H9 (cell line): ENCODE data around the gene ANKRD12. TPM values are rescaled to one million over a fixed set of nuclear protein-coding genes. Genes with fewer than 3 reads are reported as not detected.

Experiments
- DNase-seq: peaks from one replicate; pipeline ENCODE4 v3.0.0-alpha.2; 2017
- H2AFZ ChIP-seq: one replicate; pipeline ENCODE4 v1.6.1; 2013; ENCODE audit warnings: mild to moderate bottlenecking, low read length, control low read depth, moderate library complexity
- H2AK5ac ChIP-seq: 2 replicates; pipeline ENCODE4 v1.6.1; 2013; ENCODE audit warnings: low read length, control low read depth, mixed read lengths; ENCODE audit not compliant: insufficient read length
- H2BK120ac ChIP-seq: one replicate; pipeline ENCODE4 v1.6.1; 2013; ENCODE audit warnings: low read depth, mild to moderate bottlenecking, low read length, control low read depth, inconsistent platforms; ENCODE audit not compliant: poor library complexity, severe bottlenecking
- H2BK12ac ChIP-seq: 2 replicates; pipeline ENCODE4 v1.6.1; 2013; ENCODE audit warnings: low read length, control low read depth, mixed read lengths, low read depth; ENCODE audit not compliant: insufficient read length
- H2BK15ac ChIP-seq: 2 replicates; pipeline ENCODE4 v1.6.1; 2013; ENCODE audit warnings: low read depth, low read length, control low read depth
- H2BK20ac ChIP-seq: one replicate; pipeline ENCODE4 v1.6.1; 2013; ENCODE audit warnings: low read depth, mild to moderate bottlenecking, low read length, control low read depth, inconsistent platforms; ENCODE audit not compliant: poor library complexity, severe bottlenecking
- H2BK5ac ChIP-seq: 2 replicates; pipeline ENCODE4 v1.6.1; 2013; ENCODE audit warnings: low read length, control low read depth, mixed read lengths; ENCODE audit not compliant: insufficient read length
- H3K14ac ChIP-seq: 2 replicates; pipeline ENCODE4 v1.6.1; 2013; ENCODE audit warnings: low read length, control low read depth; ENCODE audit not compliant: insufficient read depth
- H3K18ac ChIP-seq: 2 replicates; pipeline ENCODE4 v1.6.1; 2013; ENCODE audit warnings: low read depth, mild to moderate bottlenecking, mixed read lengths, low read length, control low read depth; ENCODE audit not compliant: insufficient read length
- H3K23ac ChIP-seq: 2 replicates; pipeline ENCODE4 v1.6.1; 2013; ENCODE audit warnings: low read length, control low read depth, mixed read lengths, low read depth; ENCODE audit not compliant: insufficient read length
- H3K23me2 ChIP-seq: 2 replicates; pipeline ENCODE4 v1.6.1; 2013; ENCODE audit warnings: low read depth, mild to moderate bottlenecking, mixed read lengths, low read length, control low read depth; ENCODE audit not compliant: insufficient read length, poor library complexity, severe bottlenecking
- H3K27ac ChIP-seq: 2 replicates; pipeline ENCODE4 v1.5.1; 2013; ENCODE audit warnings: low read length, control low read depth, mixed read lengths, low read depth; ENCODE audit not compliant: insufficient read length
- H3K27me3 ChIP-seq: 2 replicates; pipeline ENCODE4 v1.6.1; 2013; ENCODE audit warnings: low read length, control low read depth, inconsistent platforms; ENCODE audit not compliant: insufficient read depth
- H3K4ac ChIP-seq: 2 replicates; pipeline ENCODE4 v1.6.1; 2013; ENCODE audit warnings: low read depth, mild to moderate bottlenecking, control low read depth, inconsistent platforms, low read length, moderate library complexity
- H3K4me1 ChIP-seq: 2 replicates; pipeline ENCODE4 v1.6.1; 2013; ENCODE audit warnings: low read length, control low read depth, inconsistent platforms; ENCODE audit not compliant: insufficient read depth
- H3K4me2 ChIP-seq: 2 replicates; pipeline ENCODE4 v1.6.1; 2013; ENCODE audit warnings: low read length, control low read depth, mixed read lengths; ENCODE audit not compliant: insufficient read length, insufficient read depth
- H3K56ac ChIP-seq: 2 replicates; pipeline ENCODE4 v1.6.1; 2013; ENCODE audit warnings: low read depth, mild to moderate bottlenecking, mixed read lengths, low read length, control low read depth; ENCODE audit not compliant: insufficient read length
- H3K79me1 ChIP-seq: 2 replicates; pipeline ENCODE4 v1.6.1; 2013; ENCODE audit warnings: low read depth, mild to moderate bottlenecking, moderate library complexity, low read length, control low read depth, inconsistent platforms; ENCODE audit not compliant: insufficient read depth, poor library complexity, severe bottlenecking
- H3K79me2 ChIP-seq: 2 replicates; pipeline ENCODE4 v1.6.1; 2013; ENCODE audit warnings: low read length, control low read depth, inconsistent platforms; ENCODE audit not compliant: insufficient read depth
- H3K9ac ChIP-seq: 2 replicates; pipeline ENCODE4 v1.6.1; 2013; ENCODE audit warnings: low read length, control low read depth, mixed read lengths; ENCODE audit not compliant: insufficient read length; ENCODE audit errors: extremely low read depth
- H3K9me3 ChIP-seq: one replicate; pipeline ENCODE4 v1.6.1; 2013; ENCODE audit warnings: low read depth, low read length, inconsistent platforms; ENCODE audit not compliant: control insufficient read depth
- H3T11ph ChIP-seq: one replicate; pipeline ENCODE4 v1.6.1; 2013; ENCODE audit warnings: mild to moderate bottlenecking, low read length, control low read depth, inconsistent platforms
- H4K20me1 ChIP-seq: one replicate; pipeline ENCODE4 v1.6.1; 2013; ENCODE audit not compliant: control insufficient read depth, insufficient read length, insufficient read depth
- H4K5ac ChIP-seq: 2 replicates; pipeline ENCODE4 v1.6.1; 2013; ENCODE audit warnings: low read depth, mild to moderate bottlenecking, mixed read lengths, low read length, control low read depth; ENCODE audit not compliant: insufficient read length
- H4K8ac ChIP-seq: replicated peaks from 2 replicates; pipeline ENCODE4 v1.6.1; 2013; ENCODE audit warnings: low read length, control low read depth, mixed read lengths, low read depth; ENCODE audit not compliant: insufficient read length
- H4K91ac ChIP-seq: 2 replicates; pipeline ENCODE4 v1.6.1; 2013; ENCODE audit warnings: low read depth, mild to moderate bottlenecking, moderate library complexity, mixed read lengths, low read length, control low read depth; ENCODE audit not compliant: insufficient read length
- H3K27ac Mint-ChIP-seq, 3 experiments: 2 replicates in 2 of 3; 3 replicates in 1 of 3; pipeline ENCODE4 v1.8.0; 2020 to 2021; ENCODE audit warnings: mixed read lengths in 3 of 3, mild to moderate bottlenecking in 1 of 3, moderate library complexity in 1 of 3
- H3K27me3 Mint-ChIP-seq: 2 replicates; pipeline ENCODE4 v1.8.0; 2021; ENCODE audit warnings: low read depth, mild to moderate bottlenecking, moderate library complexity, mixed read lengths
- H3K36me3 Mint-ChIP-seq, 3 experiments: 2 replicates in 2 of 3; 3 replicates in 1 of 3; pipeline ENCODE4 v1.8.0; 2020 to 2021; ENCODE audit warnings: low read depth in 3 of 3, mixed read lengths in 3 of 3; ENCODE audit not compliant: insufficient read depth in 1 of 3
- H3K4me1 Mint-ChIP-seq, 2 experiments: 2 replicates each; pipeline ENCODE4 v1.8.0; 2020; ENCODE audit warnings: mixed read lengths in 2 of 2
- H3K4me3 Mint-ChIP-seq, 2 experiments: 2 replicates in 1 of 2; 3 replicates in 1 of 2; pipeline ENCODE4 v1.8.0; 2020 to 2021; ENCODE audit warnings: mild to moderate bottlenecking in 2 of 2, mixed read lengths in 2 of 2, moderate library complexity in 1 of 2
- H3K9me3 Mint-ChIP-seq, 2 experiments: 2 replicates in 1 of 2; 3 replicates in 1 of 2; pipeline ENCODE4 v1.8.0; 2020; ENCODE audit warnings: mild to moderate bottlenecking in 2 of 2, mixed read lengths in 2 of 2, moderate library complexity in 1 of 2
- WGBS: extraction: QIAGEN DNeasy Blood & Tissue Kit; methylation state at CpG from one replicate; pipeline ENCODE4 v1.1.7; 2013; ENCODE audit warnings: missing lambda C conversion rate, low lambda C conversion rate, mixed read lengths; ENCODE audit not compliant: insufficient read length; ENCODE audit errors: extremely low coverage; 5-methylcytosine and 5-hydroxymethylcytosine counted together
- total RNA-seq: library from RNA; stranded (reverse); gene quantifications from 2 replicates; pipeline ENCODE4 v1.2.1, GENCODE V29; 2021
- TF ChIP-seq, protein P1 (sequence below): fragments of 200-600 bp; sonication (generic); conservative IDR thresholded peaks from 3 replicates; pipeline ENCODE4 v1.8.0; 2021; ENCODE audit warnings: antibody characterized with exemption, mild to moderate bottlenecking

Gene ANKRD12
- total RNA-seq, 1 experiment from 2014 or later = 38.9 TPM

DNA sequence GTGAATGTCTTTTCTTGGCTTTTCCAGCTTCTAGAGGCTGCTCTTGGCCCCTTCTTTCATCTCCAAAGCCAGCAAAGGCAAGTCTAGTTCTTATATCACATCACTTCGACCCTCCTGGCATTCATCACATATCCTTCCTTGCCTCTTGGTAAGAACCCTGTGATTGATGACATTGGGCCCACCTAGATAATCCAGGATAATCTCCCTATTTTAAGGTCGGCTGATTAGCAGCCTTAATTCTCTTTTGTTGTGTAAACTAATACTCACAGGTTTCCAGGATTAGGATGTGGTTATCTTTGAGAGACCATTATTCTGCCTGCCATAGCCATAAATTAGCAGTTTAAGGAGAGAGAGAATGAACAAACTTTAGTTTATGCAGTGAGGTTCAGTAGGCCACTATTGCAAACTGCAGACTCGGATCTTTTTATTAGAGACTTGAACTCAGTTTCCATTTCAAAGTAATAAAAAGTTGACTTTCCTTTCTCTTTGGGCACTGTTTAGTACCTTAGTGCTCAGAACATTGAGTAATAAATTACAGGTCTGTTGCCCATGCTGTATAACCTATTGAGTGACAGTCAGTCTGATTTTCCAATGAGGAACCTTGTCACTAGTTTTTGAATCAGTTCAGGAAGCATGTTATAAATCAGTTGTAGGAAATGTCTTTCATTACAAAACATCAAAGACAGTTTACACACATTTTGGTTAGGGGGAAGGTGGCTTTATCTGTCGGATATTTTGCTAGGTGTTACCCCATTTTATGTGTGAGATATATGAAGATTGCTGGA, 29.6 kb upstream of the ANKRD12 start:
- no peak overlapping the region for H3K23ac ChIP-seq
- H2BK120ac ChIP-seq = no peak overlapping the region
- Mint-ChIP-seq H3K36me3 (peaks cover 12 to 29% (median 15%) of the 10 kb centered on the region in 3 experiments; a peak in 6 of 7 replicates), H3K9me3 (no peaks in the 10 kb centered on the region), H3K27ac (peak overlapping the region in 2 of 3 experiments; percentile 74 to 96; a peak in 4 of 7 replicates), H3K4me1 (peaks cover 72 to 75% of the 10 kb centered on the region in 2 experiments), H3K4me3 (peak overlapping the region; percentile 87 to 94), H3K27me3 (no peaks in the 10 kb centered on the region)
- TF ChIP-seq, protein P1, sequence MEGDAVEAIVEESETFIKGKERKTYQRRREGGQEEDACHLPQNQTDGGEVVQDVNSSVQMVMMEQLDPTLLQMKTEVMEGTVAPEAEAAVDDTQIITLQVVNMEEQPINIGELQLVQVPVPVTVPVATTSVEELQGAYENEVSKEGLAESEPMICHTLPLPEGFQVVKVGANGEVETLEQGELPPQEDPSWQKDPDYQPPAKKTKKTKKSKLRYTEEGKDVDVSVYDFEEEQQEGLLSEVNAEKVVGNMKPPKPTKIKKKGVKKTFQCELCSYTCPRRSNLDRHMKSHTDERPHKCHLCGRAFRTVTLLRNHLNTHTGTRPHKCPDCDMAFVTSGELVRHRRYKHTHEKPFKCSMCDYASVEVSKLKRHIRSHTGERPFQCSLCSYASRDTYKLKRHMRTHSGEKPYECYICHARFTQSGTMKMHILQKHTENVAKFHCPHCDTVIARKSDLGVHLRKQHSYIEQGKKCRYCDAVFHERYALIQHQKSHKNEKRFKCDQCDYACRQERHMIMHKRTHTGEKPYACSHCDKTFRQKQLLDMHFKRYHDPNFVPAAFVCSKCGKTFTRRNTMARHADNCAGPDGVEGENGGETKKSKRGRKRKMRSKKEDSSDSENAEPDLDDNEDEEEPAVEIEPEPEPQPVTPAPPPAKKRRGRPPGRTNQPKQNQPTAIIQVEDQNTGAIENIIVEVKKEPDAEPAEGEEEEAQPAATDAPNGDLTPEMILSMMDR = no peak
- H3K27ac ChIP-seq = no peak overlapping the region
- no peak overlapping the region for H3T11ph ChIP-seq
- no peak overlapping the region for H2AFZ ChIP-seq
- H2BK20ac ChIP-seq = no peak overlapping the region
- H3K27me3 ChIP-seq = no peaks in the 10 kb centered on the region
- H3K56ac ChIP-seq = no peak overlapping the region
- peaks cover 71% of the 10 kb centered on the region for H3K79me2 ChIP-seq
- no peak overlapping the region for H3K9ac ChIP-seq
- no peaks in the 10 kb centered on the region for H4K20me1 ChIP-seq
- H4K8ac ChIP-seq = no peak overlapping the region
- H2BK15ac ChIP-seq = no peak overlapping the region
- no peak overlapping the region for H4K91ac ChIP-seq
- DNase-seq = no peak
- H4K5ac ChIP-seq = no peak overlapping the region
- H2BK5ac ChIP-seq = no peak overlapping the region
- H3K79me1 ChIP-seq = peaks cover 3% of the 10 kb centered on the region
- H3K4ac ChIP-seq = no peak overlapping the region
- H3K23me2 ChIP-seq = peaks cover 9% of the 10 kb centered on the region
- no peak overlapping the region for H3K18ac ChIP-seq
- no peak overlapping the region for H3K14ac ChIP-seq
- no peaks in the 10 kb centered on the region for H3K9me3 ChIP-seq
- no CpG with 5 or more reads among the region's 4 CpGs for WGBS
- H3K4me2 ChIP-seq = no peak overlapping the region
- H2AK5ac ChIP-seq = no peak overlapping the region
- peaks cover 4% of the 10 kb centered on the region; the same call in 1 of the 2 replicates for H3K4me1 ChIP-seq
- H2BK12ac ChIP-seq = no peak overlapping the region
